Peyer's patch (tissue), 4 donors: ENCODE results near the gene ATP6V0E2. TPM values are rescaled to one million over a fixed set of nuclear protein-coding genes. Genes with fewer than 3 reads are reported as not detected.

Source experiments
- DNase-seq, 3 donors: peaks; one replicate each; pipeline ENCODE4 v3.0.0-alpha.2; 2017 to 2019
- H3K27ac ChIP-seq, 4 donors: fragments of 200-600 bp; sonication (generic); one replicate each; pipeline ENCODE4 v1.5.1; 2016 to 2019
- H3K27me3 ChIP-seq, 2 donors: fragments of 200-600 bp; sonication (generic); one replicate each; pipeline ENCODE4 v1.5.1; 2019
- H3K36me3 ChIP-seq, 3 donors: fragments of 200-600 bp; sonication (generic); one replicate each; pipeline ENCODE4 v1.5.1; 2016 to 2019
- H3K4me1 ChIP-seq, 4 donors: fragments of 200-600 bp; sonication (generic); one replicate each; pipeline ENCODE4 v1.5.1; 2016 to 2019
- H3K4me3 ChIP-seq, 4 donors: fragments of 200-600 bp; sonication (generic); 1 replicate in 3 of 4; 2 replicates in 1 of 4; pipeline ENCODE4 v1.5.1; 2016 to 2019; ENCODE audit warnings: mild to moderate bottlenecking in 1 of 4
- H3K9me3 ChIP-seq, 4 donors: fragments of 200-600 bp; sonication (generic); one replicate each; pipeline ENCODE4 v1.5.1; 2016 to 2019; ENCODE audit warnings: mild to moderate bottlenecking in 1 of 4
- CTCF ChIP-seq, 6 experiments: fragments of 450-650 bp in 4 of 6; fragments of 200-600 bp in 2 of 6; sonication (generic) in 1 of 6; IDR thresholded peaks; one replicate each; pipeline ENCODE4 v1.5.1; 2017 to 2019; ENCODE audit warnings: antibody characterized with exemption in 6 of 6, mild to moderate bottlenecking in 3 of 6, moderate library complexity in 1 of 6
- POLR2A ChIP-seq, 2 donors: fragments of 450-650 bp; IDR thresholded peaks; one replicate each; pipeline ENCODE4 v1.5.1; 2017; ENCODE audit warnings: antibody characterized with exemption in 2 of 2, mild to moderate bottlenecking in 2 of 2, moderate library complexity in 2 of 2
- total RNA-seq, 4 donors: library from RNA; depleted of rRNA; stranded (reverse); fragments of >200 nt; gene quantifications; one replicate each; pipeline ENCODE4 v1.1.0, GENCODE V29; 2016

ATP6V0E2 gene
- total RNA-seq, 4 donors from 2014 or later = 7.6 to 17.8 (median 11.1) TPM

DNA sequence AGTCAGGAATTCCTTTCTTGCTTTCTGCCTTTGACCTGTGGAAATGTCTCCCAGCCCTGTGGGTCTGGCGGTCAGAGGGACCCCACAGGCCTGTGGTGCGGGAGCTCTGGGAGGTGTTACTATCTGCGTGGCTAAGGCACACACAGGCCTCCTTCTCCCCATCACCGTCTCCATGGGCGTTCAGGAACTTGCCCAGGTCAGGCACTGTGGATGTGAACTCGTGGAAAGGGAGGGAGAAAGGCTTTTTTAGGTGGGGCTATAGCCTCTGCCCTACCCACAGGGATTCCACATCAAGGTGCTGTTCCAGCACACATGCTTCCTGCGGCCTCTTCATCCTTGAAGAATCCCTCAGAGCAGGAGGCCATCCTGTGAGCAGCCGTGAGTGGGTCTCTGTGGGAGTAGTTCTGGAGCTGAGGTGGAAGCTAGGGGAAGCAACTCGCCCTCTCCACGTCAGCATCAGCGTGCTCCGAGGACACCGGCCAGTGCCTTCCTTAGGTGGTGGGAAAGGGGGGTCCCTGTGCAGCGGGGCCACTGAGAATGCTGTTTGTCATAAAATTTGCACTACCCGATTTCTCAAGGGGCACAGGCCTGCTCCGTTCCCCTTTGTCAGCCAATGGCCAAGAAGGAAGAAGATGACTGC, 7.5 kb upstream of the ATP6V0E2 start:
- no peaks in the 10 kb centered on the region for H3K27me3 ChIP-seq
- peak overlapping the region in 2 of 4 donors; percentile 54 to 71 for H3K27ac ChIP-seq

DNA sequence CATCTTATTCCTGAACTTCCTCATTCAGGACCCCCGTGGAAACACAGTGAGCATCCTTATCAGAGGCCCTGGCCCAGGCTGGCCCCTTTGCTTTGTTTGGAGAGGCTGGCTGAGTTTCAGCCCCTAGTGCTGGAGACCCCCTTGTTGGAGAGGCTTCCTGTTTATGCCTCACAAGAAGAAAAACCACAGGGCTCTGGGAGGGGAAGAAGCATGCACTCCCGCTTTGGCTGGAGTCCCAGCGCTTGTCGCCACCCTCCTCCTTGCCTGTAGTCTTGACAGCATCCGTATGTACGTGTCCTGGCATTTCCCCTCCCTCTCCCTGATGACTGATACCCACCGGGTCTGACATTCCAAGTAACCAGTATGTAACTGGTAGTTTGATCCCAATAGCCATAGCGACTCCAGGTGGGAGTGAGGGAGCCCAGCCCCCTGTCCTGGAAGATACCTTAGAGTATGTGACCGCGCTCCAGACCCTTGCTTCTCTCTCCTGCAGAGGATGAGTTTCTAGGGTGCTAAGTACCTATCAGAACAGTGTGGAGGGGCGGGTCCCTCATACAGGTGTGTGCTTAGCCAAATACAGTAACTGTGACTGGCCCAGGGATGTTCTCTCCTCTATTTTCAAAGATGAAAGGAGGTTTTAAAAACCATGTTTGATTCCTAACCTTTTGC, 6.9 kb upstream of the ATP6V0E2 start:
- H3K4me1 ChIP-seq = peaks cover 0 to 14% (median 2%) of the 10 kb centered on the region in 4 donors
- H3K27me3 ChIP-seq = no peaks in the 10 kb centered on the region
- peaks cover 0 to 27% (median 0%) of the 10 kb centered on the region in 3 donors for H3K36me3 ChIP-seq
- peak overlapping the region in 1 of 4 donors; percentile 71 for H3K27ac ChIP-seq
- no peak for DNase-seq
- H3K9me3 ChIP-seq = no peaks in the 10 kb centered on the region
- TF ChIP-seq CTCF (IDR thresholded peaks at IDR 0.05) = no peak
- TF ChIP-seq POLR2A (IDR thresholded peaks at IDR 0.05) = no peak
- H3K4me3 ChIP-seq = no peak overlapping the region

More for the DNA sequence above, 7.5 kb upstream of the ATP6V0E2 start:
- Histone ChIP-seq H3K36me3 (peaks cover 0 to 30% (median 0%) of the 10 kb centered on the region in 3 donors), H3K4me3 (no peak overlapping the region), H3K4me1 (peaks cover 0 to 14% (median 2%) of the 10 kb centered on the region in 4 donors), H3K9me3 (no peaks in the 10 kb centered on the region)
- TF ChIP-seq POLR2A (IDR thresholded peaks at IDR 0.05) = no peak
- DNase-seq = no peak

DNA sequence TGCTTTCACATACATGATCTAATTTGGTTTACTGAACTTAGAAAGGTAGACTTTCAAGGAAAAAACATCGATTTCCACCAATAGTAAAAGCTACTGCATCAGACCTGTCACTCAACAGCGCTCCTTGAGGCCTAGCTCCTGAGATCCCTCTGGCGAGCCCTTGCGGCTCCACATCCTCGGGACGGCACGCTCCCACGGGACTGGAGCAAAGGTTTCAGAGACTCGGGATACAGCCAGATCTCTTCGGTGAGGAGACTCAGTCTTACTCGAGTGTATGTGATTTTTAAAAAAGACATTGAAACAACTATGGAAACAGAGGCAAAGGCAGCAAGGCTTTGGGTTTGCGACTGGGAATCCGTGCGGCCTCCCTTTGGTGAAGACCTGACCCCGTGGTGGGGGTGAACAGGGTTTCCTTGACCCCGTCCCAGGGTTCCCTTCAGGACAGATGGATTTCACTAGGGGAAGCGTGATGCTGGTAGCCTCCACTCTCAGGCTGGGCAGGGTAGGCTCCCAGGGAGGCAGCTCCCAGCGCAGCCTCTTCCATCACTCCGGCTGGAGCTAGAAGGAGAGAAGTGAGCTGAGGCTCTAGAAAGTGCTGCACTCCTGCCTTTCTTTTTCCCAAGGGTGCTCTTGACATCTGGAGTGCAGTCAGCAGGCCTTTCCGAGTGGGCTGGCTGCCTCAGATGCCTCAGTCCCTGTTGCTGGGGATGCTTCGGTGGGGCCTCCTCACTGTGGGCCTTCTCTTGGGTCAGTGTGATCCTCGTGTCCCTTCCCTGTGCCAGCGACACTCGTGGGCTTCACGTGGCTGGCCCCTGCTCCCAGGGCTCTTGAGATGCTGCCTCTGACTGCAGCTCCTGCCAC, 5.8 kb upstream of the ATP6V0E2 start:
- H3K27ac ChIP-seq = peak overlapping the region in 1 of 4 donors; percentile 71
- H3K9me3 ChIP-seq = no peaks in the 10 kb centered on the region
- peaks cover 0 to 14% (median 8%) of the 10 kb centered on the region in 4 donors for H3K4me1 ChIP-seq
- no peaks in the 10 kb centered on the region for H3K27me3 ChIP-seq
- no peak for DNase-seq
- H3K4me3 ChIP-seq = no peak overlapping the region
- H3K36me3 ChIP-seq = peaks cover 0 to 18% (median 0%) of the 10 kb centered on the region in 3 donors
- TF ChIP-seq POLR2A (IDR thresholded peaks at IDR 0.05) (no peak), CTCF (IDR thresholded peaks at IDR 0.05) (no peak)

DNA sequence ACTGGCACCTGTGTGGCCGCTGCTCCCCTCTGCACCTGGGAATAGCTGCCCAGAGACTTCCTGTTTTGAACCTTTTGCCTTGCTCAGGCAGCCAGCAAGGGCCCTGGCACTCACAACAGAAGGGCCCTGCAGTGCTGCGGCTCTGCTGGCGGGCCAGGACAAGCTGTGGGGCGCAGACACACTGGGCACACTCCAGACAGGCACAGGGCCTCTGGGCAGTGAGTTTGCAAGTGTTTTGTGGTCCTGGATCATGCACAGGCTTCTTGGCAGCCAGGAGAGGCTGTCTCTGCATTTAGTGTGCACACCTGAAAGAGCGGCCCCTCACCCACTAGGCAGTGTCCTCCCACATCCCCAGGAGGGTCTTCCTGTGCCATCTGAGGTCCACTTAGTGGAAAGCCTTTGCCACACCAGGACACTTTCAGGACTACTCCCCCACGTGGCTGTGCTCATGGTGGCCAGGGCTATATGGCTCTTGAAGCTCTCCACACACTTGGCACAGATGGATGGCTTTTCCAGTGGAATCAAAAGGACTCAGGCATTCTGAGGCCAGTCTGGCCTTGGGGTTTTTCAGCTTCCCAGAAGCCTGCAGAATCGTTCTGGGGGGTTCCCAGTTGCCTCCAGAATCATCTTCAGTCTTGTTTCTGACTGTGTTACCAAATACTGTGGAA, 5.0 kb upstream of the ATP6V0E2 start:
- TF ChIP-seq POLR2A (IDR thresholded peaks at IDR 0.05) (no peak), CTCF (IDR thresholded peaks at IDR 0.05) (no peak)
- H3K27ac ChIP-seq = peak overlapping the region in 2 of 4 donors; percentile 25 to 34
- no peaks in the 10 kb centered on the region for H3K9me3 ChIP-seq
- peaks cover 0 to 14% (median 10%) of the 10 kb centered on the region in 4 donors for H3K4me1 ChIP-seq
- no peak overlapping the region for H3K4me3 ChIP-seq
- DNase-seq = no peak
- H3K36me3 ChIP-seq = peaks cover 0 to 14% (median 0%) of the 10 kb centered on the region in 3 donors
- H3K27me3 ChIP-seq = no peaks in the 10 kb centered on the region

DNA sequence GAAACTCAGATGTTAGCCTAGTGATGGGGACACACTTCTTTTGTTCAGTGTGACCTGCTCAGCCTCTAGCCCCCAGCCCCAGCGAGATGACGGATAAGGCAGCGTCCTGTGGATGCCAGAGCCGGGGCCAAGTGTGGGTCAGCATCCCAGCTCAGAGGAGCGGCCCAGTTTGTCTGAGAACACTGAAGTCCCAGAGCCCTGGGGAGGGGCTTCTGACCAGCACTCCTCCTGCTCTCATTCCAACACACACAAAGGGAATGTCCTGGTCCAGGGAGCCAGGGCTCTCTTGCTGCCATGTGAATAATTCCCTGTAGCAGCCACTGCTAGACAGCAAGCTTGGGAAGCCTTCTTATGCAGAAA, 4.5 kb upstream of the ATP6V0E2 start:
- peak overlapping the region in 2 of 4 donors; percentile 25 to 34 for H3K27ac ChIP-seq
- TF ChIP-seq POLR2A (IDR thresholded peaks at IDR 0.05) (no peak), CTCF (IDR thresholded peaks at IDR 0.05) (no peak)
- no peaks in the 10 kb centered on the region for H3K27me3 ChIP-seq
- H3K4me3 ChIP-seq = no peak overlapping the region
- peak in 1 of 3 donors; percentile 14 for DNase-seq
- H3K9me3 ChIP-seq = no peaks in the 10 kb centered on the region
- peaks cover 0 to 9% (median 0%) of the 10 kb centered on the region in 3 donors for H3K36me3 ChIP-seq
- H3K4me1 ChIP-seq = peaks cover 0 to 18% (median 11%) of the 10 kb centered on the region in 4 donors
